8988T (cell line): Measurements from ENCODE around the gene CCDC12.

Experiments
- DNase-seq: peaks from one replicate; pipeline ENCODE4 v3.0.0; 2011

Gene CCDC12

DNA sequence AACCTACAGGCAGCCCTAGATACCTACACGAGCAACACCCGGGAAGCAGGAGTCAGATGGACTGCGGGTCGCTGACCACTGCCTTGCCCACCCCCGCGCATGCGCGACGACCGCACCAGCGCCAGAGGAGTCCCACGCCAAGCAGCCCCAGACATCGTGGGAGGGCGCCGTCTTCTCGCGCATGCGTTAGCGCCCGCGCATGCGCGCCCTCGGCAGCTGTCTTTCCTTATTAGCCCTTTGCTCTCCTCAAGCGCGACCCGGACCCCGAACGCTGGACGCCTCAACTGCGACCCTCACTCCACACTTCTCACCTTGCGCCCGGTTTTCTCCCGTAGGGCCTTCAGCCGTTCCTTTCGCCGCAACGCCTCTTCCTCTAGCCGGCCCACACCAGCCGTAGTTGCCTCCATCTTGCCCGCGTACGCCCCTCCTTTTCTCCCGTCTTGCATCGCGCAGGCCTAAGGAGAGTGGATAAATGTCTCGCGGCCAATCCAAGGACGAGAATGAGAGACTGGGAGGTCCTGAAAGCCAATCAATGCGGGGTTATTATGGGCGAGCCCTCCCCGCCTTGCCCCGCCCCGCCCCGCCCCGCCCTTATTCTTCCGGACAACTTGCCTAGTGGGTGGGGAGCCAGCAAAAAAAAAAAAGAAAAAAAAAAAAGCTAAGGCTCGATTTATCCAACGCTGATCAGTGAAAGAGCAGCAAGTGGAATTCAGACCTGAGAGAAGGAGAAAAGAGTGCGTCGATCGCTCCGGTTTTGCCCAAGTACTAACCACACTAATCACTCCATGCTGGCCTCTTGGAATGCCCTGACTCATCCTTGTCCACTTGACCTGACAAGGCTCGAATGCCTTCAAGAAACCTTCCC is at the start of gene CCDC12:
Gene CCDC12, minus strand, starts transcription at position 420 of the 865 bp plus-strand sequence. Its CDS starts 13 bp downstream, at position 407.
- DNase-seq = peak; percentile 99

GRCh38 chr3:47024932-47025331 is 48.4 kb upstream of the CCDC12 start:
- DNase-seq = no peak

DNA sequence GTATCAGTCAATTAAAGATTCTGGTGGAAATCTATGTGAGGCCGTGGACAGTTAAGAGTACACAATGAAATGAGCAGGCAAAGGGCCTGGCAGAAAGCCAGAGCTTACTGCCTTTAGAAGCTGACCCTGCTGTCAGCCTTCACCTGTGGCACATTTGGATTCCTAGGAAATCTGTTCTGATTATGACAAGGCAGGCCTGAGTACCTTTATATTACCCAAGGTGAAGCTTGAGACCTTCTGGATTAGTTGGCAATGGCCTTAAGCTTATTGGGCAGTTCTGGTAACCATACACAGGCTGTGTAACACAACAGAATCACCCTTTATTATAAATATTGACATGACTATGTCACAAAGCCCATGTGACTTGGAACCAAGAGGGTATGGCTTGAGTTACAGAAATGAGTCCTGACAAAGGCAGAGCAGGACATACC is 46.1 kb upstream of the CCDC12 start:
- DNase-seq = no peak

GRCh38 chr3:47020311-47020710 is 43.8 kb upstream of the CCDC12 start:
- no peak for DNase-seq

DNA sequence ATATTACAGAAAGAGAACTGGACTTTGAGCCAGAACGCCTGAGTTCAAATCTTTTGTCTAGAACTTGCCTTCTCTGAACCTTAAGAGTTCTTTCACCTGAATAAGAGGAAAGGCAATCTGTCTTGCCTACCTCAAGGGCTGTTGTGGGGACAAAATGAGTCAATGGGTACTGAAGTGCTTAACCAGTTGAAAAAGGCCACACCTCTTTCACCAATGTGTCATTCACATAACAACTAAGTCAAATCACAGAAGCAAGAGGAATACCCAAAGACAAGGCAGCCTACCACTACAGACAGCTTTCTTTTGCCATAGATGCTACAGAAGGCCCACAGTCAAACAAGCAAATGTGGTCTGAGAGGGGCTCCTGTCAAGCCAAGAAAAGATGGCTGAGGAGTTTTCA is 42.7 kb upstream of the CCDC12 start:
- no peak for DNase-seq

DNA sequence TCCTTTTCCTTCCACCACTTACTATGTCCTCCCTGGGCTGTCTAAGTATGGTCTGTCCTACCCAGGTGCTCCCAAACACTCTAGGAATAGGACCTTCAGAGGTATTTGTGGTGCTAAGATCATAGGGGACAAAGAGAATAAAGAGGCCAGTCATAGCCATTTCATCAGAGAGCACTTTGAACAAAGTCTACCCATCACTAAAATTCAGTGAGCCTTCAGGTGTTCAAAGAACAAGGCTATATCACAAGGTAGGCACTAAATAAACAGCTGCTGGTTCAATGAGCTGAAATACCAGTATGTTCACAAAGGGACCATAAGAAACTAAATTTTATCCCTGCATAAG is 41.7 kb upstream of the CCDC12 start:
- DNase-seq = no peak

- no peak for DNase-seq
Measured at GRCh38 chr3:47017504-47018268, 41.1 kb upstream of the CCDC12 start.

DNA sequence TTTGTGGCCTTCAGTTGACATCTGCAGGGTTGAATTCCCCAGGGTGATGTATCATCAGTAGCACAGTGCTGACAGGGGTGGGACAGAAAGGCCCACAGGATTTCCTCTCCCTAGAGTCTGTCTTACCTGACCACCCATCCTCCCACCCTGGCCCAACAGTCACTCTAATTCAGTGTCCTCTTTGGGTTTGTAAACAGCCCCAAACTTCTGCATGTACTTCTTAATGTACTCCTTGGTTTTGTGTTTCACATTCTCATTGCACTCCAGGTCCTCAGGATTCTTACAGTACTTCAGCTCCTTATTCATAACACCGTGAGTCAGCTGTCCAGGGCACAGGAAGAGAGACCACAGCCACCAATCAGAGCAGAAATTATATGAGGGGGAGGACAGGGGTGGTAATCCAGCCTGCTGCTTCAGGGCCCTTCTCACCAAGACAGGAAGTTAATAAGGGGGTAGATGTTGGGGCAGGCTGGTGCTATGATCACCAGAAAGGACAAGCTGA is 40.4 kb upstream of the CCDC12 start:
- DNase-seq = no peak

DNA sequence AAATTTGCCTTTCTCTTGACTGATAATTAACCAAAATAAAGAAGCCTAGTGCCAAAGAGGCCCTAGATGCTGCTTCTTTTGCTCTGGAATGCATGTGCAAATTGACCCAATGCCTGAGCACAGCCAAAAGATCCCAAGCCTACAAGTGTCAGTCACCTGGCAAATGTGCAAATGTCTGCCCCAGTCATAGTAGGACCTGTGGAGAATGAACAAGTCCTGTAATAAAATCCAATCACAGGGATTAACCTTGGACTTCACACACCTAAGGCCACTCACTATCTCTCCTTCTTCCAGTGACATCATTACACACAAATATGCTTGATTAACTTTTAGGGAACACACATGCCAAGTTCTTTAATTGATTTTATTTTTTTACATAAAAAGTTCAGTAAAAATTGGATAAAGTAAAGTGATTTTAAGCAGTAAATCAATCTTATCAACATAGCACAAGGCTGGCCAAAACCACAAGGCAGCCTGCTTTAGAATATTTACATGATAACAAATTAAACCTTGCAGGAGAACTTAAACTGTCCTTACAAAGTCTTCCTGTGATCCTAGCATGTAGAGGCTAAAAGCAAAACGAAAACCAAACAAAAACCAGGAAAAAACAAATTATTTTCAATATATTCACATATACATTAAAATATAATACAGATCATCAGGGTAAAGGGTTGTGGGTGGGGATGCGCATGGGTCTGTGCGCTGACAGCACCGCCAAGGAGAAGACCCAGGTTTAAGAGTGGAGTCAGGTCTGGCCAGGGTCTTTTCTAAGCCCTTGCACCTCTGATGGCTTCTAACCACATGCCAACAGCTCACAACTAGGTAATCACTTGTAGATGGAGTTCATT is 39.8 kb upstream of the CCDC12 start:
- DNase-seq = no peak

DNA sequence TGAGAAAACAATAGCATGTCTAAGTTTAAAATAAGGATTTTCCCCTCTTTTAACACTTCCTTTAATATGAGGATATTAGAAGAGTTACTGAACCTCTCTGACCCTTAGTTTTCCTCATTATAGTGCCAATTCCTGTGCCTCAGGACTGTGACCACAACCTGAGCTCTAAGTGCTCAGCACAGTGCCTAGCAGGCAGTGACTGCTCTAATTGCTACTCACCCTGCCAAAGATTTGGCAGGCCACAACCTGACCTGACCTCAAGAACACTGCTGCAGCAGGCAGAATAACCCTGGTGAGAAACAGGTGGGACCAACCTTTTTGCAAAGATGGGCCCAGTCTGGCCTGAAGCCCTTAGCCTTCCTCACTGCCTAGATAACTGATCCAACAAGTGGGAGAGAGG is 38.6 kb upstream of the CCDC12 start:
- no peak for DNase-seq

- DNase-seq = no peak
Measured at GRCh38 chr3:47014036-47014435, 37.5 kb upstream of the CCDC12 start.

DNA sequence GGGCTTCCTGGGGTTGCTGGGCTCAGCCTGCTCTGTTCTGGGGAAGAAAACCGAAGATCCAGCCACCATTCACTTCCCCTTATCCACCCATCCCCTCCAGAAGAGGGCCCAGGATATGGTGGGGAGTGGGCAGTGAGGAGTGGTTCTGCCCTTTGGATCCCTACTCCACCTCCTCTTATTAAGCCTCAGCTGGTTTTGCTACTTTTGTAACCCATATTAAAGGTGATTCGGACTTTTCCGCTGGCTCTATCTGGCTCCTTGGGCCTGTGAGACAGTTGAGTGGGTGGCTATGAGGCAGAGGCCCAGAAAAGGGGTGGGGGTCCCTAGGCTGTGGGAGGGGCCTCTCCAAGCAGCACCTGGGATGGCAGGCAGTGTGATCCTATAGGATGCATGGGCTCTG is 36.7 kb upstream of the CCDC12 start:
- DNase-seq = no peak

GRCh38 chr3:47012342-47013230 is 36.0 kb upstream of the CCDC12 start:
- DNase-seq = no peak

GRCh38 chr3:47011371-47011770 is 34.8 kb upstream of the CCDC12 start:
- DNase-seq = no peak

- no peak for DNase-seq
Measured at GRCh38 chr3:47010910-47011309, 34.4 kb upstream of the CCDC12 start.

- DNase-seq = no peak
Measured at GRCh38 chr3:47010111-47010712, 33.7 kb upstream of the CCDC12 start.

- DNase-seq = peak; percentile 45
Measured at GRCh38 chr3:47009225-47010110, 32.9 kb upstream of the CCDC12 start.

DNA sequence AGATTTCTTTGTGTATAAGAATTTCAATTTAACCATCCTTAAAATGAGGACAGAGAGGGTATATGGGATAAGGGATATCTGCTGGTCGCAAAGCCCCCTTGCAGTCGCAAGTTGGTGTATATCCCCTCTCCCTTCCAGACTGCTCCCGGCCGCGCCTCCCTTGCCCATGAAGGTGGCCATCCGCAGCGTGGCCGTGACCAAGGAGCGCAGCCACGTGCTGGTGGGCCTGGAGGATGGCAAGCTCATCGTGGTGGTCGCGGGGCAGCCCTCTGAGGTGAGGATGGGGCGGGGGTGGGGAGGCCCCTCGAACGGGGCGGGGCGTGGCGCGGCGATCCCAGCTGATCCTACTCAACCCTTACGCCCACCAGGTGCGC is 32.3 kb upstream of the CCDC12 start:
- DNase-seq = no peak

DNA sequence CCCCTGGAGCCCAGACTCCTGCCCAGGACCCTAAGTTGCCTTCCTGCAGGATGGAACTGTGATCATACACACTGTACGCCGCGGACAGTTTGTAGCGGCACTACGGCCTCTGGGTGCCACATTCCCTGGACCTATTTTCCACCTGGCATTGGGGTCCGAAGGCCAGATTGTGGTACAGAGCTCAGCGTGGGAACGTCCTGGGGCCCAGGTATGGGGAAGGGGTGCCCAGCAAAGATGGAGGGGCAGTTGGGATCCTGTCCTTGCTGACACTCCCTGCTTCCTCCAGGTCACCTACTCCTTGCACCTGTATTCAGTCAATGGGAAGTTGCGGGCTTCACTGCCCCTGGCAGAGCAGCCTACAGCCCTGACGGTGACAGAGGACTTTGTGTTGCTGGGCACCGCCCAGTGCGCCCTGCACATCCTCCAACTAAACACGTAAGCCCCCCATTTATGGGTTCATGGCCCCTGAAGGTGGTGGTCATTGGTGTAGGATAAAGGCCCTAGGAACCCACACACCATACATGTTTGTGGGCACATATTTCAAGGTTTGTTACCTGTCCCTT is 31.8 kb upstream of the CCDC12 start:
- peak; percentile 35 for DNase-seq
